Tibial artery (tissue), 4 donors: ENCODE results near the gene EXOC3L4.

Experiments
- DNase-seq, 2 donors: peaks; one replicate each; pipeline ENCODE4 v3.0.0-alpha.2; 2019
- H3K27ac ChIP-seq, 2 donors: fragments of 200-600 bp; sonication (generic) in 1 of 2; 1 replicate in 1 of 2; 2 replicates in 1 of 2; pipeline ENCODE4 v1.5.1; 2018 to 2019; ENCODE audit warnings: mild to moderate bottlenecking in 1 of 2
- H3K27me3 ChIP-seq, 2 donors: fragments of 200-600 bp; sonication (generic) in 1 of 2; one replicate each; pipeline versions ENCODE4 v1.5.1 to v1.6.0; 2016 to 2019
- H3K36me3 ChIP-seq, 3 donors: fragments of 200-600 bp; sonication (generic) in 2 of 3; one replicate each; pipeline ENCODE4 v1.5.1; 2016 to 2019; ENCODE audit warnings: mild to moderate bottlenecking in 2 of 3
- H3K4me1 ChIP-seq, 4 donors: fragments of 200-600 bp; sonication (generic) in 2 of 4; 1 replicate in 3 of 4; 2 replicates in 1 of 4; pipeline ENCODE4 v1.5.1; 2016 to 2019
- H3K4me3 ChIP-seq, 2 donors: fragments of 200-600 bp; sonication (generic) in 1 of 2; 1 replicate in 1 of 2; 2 replicates in 1 of 2; pipeline ENCODE4 v1.5.1; 2018 to 2019; ENCODE audit warnings: mild to moderate bottlenecking in 2 of 2
- H3K9me3 ChIP-seq, 3 donors: fragments of 200-600 bp; sonication (generic) in 1 of 3; one replicate each; pipeline ENCODE4 v1.5.1; 2016 to 2019
- CTCF ChIP-seq, 2 experiments: fragments of 200-600 bp in 1 of 2; fragments of 450-650 bp in 1 of 2; IDR thresholded peaks; one replicate each; pipeline ENCODE4 v1.5.1; 2017 to 2019; ENCODE audit warnings: antibody characterized with exemption in 2 of 2, mild to moderate bottlenecking in 1 of 2, moderate library complexity in 1 of 2
- intact Hi-C: fragments of 100-400 bp; cut with DNase I; formaldehyde crosslinking; loops from one replicate; pipeline ENCODE4 v1.15.0; 2023; ENCODE audit warnings: low total_unique reads

Gene EXOC3L4

DNA sequence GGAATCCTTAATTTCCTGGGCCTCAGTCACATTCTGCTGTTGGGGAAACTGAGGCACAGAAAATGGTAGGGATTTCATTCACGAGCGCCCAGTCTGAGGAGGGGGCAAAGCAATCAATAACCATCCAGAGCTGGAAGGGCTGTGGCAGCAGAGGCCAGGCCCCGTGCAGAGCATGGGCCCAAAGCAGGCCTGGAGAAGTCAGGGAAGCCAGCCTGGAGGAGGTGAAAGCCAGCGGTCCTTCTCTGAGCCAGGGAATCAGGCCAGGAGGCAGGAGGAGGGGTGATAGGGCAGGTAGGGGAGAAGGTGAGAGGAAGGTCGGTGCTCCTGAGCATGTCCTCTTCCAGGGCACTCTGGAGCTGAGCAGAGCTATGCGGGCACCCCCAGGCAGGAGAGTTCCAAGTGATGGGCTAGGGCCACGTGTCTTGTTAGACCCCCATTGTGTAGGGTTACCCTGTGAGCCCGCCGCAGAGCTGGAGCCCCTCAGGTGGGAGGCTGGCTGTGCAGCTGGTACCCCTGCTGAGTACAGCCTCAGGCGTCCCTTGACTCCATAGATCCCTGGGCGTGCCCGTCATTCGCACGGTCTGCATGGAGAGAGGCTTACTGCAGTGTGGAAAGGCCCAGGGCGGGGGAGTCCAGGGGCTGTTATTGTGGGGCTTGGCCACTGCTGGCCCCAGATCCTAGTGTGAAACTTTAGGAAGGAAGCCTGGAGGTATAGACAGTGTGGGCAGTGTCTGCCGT is 33.5 kb downstream of the EXOC3L4 start:
- no peak overlapping the region for H3K27ac ChIP-seq
- H3K4me1 ChIP-seq = peaks cover 0 to 79% (median 24%) of the 10 kb centered on the region in 4 donors
- peaks cover 0 to 14% (median 7%) of the 10 kb centered on the region in 3 donors for H3K36me3 ChIP-seq
- TF ChIP-seq CTCF (IDR thresholded peaks at IDR 0.05) = no peak
- H3K4me3 ChIP-seq = no peak overlapping the region
- H3K9me3 ChIP-seq = no peaks in the 10 kb centered on the region
- no peak for DNase-seq
- H3K27me3 ChIP-seq = peaks cover 0 to 75% of the 10 kb centered on the region in 2 donors
- intact Hi-C loops = no loop called here

DNA sequence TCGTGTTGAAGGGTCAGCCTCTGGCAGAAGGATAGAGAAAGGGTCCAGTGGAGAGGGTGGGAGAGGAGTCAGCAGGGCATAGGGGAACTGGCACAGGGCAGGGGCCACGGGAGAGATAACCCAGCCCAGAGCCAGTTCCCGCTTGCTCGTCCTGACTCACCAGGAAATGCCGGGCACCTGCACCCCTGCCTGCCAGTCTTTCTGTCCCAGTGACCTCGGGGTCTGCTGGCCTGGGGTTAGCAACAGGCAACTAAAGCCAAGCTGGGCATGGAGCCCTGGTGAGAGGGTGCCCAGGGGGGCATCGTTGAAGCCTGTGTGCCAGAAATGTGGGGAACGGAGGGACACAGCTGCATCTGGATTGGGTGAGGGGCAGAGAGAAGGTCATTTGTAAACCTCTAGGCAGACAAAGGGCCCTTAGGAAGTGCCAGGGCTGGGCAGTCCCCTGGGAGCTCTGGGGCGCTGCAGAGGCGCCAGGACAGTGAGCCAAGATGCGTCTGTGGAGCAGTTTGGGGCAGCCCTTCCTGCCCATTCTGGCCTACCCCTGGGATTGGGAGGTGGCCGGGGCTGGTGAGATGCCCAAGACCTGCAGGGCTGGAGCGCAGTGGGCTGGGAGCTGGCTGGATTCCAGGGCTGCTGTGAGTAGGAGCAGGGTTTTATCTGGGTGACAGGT is 34.2 kb downstream of the EXOC3L4 start:
- TF ChIP-seq CTCF (IDR thresholded peaks at IDR 0.05) = no peak
- Histone ChIP-seq H3K4me3 (no peak overlapping the region), H3K9me3 (no peaks in the 10 kb centered on the region), H3K36me3 (peaks cover 0 to 18% (median 15%) of the 10 kb centered on the region in 3 donors), H3K27me3 (peaks cover 0 to 68% of the 10 kb centered on the region in 2 donors), H3K27ac (no peak overlapping the region), H3K4me1 (peaks cover 0 to 72% (median 18%) of the 10 kb centered on the region in 4 donors)
- intact Hi-C loops = no loop called here
- no peak for DNase-seq

- no peak overlapping the region for H3K27ac ChIP-seq
- peaks cover 0 to 65% (median 11%) of the 10 kb centered on the region in 4 donors for H3K4me1 ChIP-seq
- no peak overlapping the region for H3K4me3 ChIP-seq
- H3K9me3 ChIP-seq = no peaks in the 10 kb centered on the region
- TF ChIP-seq CTCF (IDR thresholded peaks at IDR 0.05) = no peak
- intact Hi-C loops = no loop called here
- H3K27me3 ChIP-seq = peaks cover 0 to 61% of the 10 kb centered on the region in 2 donors
- peaks cover 0 to 22% (median 21%) of the 10 kb centered on the region in 3 donors for H3K36me3 ChIP-seq
- DNase-seq = peak in 1 of 2 donors; percentile 65
Observed at GRCh38 chr14:103129301-103130016, 34.9 kb downstream of the EXOC3L4 start.

DNA sequence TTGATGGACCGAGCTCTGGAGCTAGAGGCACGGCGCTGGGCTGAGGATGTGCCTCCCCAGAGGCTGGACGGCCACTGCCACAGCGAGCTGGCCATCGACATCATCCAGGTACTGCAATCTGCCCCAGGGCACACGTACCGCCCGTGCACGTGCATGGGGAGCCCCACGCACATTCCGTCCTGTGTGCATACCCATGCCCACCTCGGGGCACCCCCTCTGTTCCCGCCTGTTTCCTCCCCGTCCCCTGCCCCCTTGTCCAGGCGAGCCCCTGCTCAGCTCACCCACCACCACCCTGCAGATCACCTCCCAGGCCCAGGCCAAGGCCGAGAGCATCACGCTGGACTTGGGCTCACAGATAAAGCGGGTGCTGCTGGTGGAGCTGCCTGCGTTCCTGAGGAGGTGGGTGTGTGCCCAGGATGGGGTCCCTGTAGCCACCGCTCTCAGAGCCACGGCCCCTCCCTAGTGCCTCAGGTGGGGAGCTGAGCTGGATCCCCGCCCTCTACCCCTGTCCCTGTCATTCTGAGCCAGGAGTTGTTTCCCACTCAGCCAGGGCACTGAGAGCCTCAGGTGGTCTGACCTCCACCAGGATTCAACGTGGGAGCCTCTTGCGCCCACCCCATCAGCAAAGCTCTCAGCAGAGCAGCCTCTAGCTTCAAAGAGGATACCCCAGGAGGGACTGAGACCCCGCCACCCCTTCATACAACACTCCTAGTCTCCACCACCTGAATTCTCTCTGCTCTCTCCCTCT is 35.7 kb downstream of the EXOC3L4 start:
- DNase-seq = peak in 1 of 2 donors; percentile 15
- no peak overlapping the region for H3K4me3 ChIP-seq
- no peaks in the 10 kb centered on the region for H3K9me3 ChIP-seq
- H3K27ac ChIP-seq = no peak overlapping the region
- H3K4me1 ChIP-seq = peaks cover 0 to 60% (median 9%) of the 10 kb centered on the region in 4 donors
- intact Hi-C loops = no loop called here
- peaks cover 0 to 29% (median 21%) of the 10 kb centered on the region in 3 donors for H3K36me3 ChIP-seq
- H3K27me3 ChIP-seq = peaks cover 0 to 53% of the 10 kb centered on the region in 2 donors
- TF ChIP-seq CTCF (IDR thresholded peaks at IDR 0.05) = no peak

DNA sequence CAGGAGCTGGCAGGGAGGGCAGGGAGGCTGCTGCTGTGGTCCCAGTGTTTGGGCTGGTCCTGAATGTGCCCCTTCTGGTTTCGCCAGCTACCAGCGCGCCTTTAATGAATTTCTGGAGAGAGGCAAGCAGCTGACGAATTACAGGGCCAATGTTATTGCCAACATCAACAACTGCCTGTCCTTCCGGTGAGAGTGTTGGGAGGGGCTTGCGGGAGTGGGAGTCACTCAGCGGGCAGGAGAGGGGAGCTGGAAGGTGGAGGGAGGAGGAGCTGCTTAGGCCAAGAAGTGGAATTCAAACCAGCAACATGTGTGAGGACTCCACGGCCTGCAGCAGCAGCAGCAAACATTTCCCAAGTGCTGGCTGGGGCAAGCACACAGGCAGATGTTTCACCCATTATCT is 36.4 kb downstream of the EXOC3L4 start:
- intact Hi-C loops = no loop called here
- H3K4me1 ChIP-seq = peaks cover 0 to 55% (median 9%) of the 10 kb centered on the region in 4 donors
- DNase-seq = peak in 1 of 2 donors; percentile 36
- no peak overlapping the region for H3K27ac ChIP-seq
- H3K4me3 ChIP-seq = no peak overlapping the region
- H3K27me3 ChIP-seq = peaks cover 0 to 46% of the 10 kb centered on the region in 2 donors
- H3K9me3 ChIP-seq = no peaks in the 10 kb centered on the region
- no peak for TF ChIP-seq CTCF (IDR thresholded peaks at IDR 0.05)
- peaks cover 0 to 35% (median 21%) of the 10 kb centered on the region in 3 donors for H3K36me3 ChIP-seq
